Hematopoietic multipotent progenitor cell treated with erythropoietin and hydrocortisone succinate and interleukin-3 and kit ligand, for 6 days (in vitro differentiated cells): ENCODE measurements around the gene STIMATE.

Experiments used
- DNase-seq: peaks from one replicate; pipeline ENCODE4 v3.0.0-alpha.2; 2015

STIMATE gene

DNA sequence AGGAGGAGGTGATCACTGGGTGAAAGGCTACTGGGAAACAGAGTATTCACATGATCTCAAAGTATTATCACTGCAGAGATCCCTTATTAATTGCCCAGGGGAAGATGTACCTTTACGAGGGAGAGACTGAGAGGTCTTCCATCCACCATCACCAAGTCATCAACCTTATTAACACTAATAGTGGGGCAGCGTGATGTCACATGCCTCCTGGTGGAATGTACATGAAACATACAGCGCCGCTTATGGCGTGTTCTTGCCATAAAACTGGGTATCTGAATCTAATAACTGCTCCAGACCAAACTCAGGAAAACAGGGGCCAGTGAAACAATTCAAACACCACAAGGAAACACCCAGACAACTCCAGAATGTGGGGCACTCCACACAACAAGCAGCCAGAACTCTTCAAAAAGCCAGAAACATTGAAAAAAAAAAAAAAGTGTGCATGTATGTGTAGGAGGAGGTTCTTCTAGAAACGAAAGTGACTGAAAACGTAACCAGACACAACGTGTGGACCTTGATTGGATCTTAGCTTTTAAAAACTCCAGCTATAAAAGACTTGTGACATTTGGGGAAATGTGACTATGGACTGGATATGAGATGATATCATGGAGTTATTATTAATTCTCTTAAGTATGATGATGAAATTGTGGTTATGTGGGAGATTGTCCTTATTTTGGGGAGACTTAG is 4.6 kb downstream of the STIMATE start:
- DNase-seq: peak; percentile 38

GRCh38 chr3:52892290-52892624 is 5.1 kb downstream of the STIMATE start:
- DNase-seq: no peak

DNA sequence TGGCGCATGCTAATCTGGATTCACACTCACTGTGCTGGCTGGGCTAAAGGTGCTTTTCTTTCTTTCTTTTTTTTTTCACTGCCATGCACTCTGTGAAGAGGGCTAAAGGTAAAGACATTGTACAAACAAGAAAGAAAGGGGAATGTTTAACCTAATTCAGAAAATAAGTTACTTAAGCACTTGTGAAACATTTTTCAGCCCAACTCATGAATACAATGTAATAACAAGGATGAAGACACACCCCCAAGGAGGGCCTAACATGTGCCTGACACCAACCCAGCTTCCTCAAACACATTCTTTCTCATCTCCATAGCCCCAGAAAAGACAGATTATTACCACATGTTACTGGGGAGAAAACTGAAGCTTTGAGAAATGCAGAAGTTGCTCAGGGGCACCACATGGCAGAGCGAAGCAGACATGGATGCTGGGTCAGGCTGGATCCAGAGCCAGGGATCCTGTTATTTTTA is 5.7 kb downstream of the STIMATE start:
- DNase-seq: peak; percentile 80

GRCh38 chr3:52891164-52891563 is 6.2 kb downstream of the STIMATE start:
- no peak for DNase-seq

GRCh38 chr3:52890735-52891134 is 6.6 kb downstream of the STIMATE start:
- DNase-seq: no peak

DNA sequence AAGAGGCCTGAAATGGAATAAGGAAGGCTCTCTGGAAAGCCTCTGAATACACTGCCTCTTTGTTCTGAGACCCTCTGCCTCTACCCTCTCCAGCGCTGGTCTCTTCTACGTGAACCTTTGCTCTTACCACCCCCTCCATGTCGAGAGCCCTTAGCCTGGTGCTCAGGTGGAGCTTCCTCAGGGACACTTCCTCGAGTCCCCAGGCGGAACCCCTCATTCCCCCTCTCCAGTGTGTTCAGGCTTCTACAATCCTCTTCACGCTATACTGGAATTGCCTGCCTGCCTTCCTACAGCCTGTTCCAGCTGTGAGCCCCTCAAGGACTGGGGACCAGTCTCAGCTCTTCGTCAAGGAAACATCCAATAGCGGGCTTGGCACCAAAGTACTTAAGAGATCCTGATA is 7.4 kb downstream of the STIMATE start:
- no peak for DNase-seq

- DNase-seq: no peak
These were observed 10.2 kb downstream of the STIMATE start for GRCh38 chr3:52887166-52887565.

- DNase-seq: no peak
These were observed 11.2 kb downstream of the STIMATE start for GRCh38 chr3:52886049-52886730.

DNA sequence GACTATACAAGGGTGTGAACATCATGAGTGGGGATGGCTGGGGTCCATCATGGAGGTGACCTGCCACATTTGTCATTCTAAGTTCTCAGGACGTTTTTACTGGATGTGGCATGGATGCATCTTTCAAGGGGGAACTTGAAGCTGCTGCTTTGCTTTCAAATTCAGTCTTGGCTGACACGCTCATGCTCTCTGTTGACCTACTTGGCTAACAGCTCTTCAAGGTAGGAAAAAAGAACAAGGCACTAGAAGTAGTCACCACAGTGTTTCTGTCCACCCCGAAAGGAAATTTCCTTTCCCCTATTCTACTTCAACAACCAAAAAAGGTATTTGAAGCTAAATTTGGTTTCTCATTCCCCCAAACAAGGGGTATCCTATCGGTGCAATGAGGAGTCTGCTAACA is 15.0 kb downstream of the STIMATE start:
- DNase-seq: no peak

DNA sequence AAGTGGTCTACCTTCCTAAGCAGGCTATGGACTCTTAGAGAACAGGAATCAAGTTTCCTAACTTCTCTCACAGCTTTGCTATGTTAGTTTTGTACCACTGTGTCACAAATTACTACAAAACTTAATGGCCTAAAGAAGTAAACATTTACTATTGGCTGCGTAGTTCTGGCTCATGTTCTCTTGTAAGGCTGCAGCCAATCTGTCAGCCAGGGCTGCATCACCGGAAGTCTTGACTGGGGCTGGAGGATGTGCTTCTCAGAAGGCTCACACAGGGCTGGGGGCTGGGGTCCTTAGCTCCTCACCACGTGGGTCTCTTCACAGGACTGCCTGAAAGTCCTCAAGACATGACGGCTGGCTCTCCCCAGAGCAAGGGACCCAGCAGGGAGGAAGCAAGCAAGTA is 15.5 kb downstream of the STIMATE start:
- no peak for DNase-seq

DNA sequence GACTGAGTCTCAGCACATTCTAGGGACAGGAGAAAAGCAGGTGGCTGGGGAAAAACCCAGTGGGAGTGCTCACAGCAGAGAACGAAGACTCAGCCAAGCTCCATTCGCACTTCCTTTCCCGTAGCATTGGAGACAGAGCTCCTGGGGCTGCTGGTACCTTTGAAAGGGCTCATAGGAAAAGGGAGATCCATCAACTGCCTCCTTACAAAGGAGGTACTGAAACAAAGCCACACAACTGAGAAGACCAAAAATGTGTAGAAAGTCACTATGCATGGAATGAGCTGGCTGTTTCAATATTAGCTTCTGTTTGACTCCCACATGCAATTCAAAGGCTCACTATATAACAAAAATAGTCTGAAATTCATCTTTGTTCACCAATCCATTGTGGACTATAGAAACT is 16.9 kb downstream of the STIMATE start:
- DNase-seq: no peak

DNA sequence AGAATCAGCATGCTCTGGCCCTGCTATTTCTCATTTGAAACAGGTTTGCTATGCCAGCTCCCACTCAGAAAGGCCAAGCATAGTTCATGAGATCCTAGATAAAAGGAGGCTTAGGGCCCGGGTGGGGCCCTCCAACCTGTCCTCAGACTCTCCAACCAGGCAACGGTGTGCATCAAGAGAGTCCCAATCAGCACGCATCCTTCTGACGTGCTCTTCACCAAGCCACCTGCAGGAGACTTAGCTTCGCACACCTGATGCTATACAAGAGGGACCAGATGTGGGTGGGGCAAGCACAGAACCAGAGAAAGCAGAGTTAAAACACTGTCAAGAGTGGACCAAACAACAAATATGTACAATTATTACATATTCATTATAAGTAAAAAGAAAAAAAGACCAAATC is 17.3 kb downstream of the STIMATE start:
- DNase-seq: no peak

- no peak for DNase-seq
These were observed 17.8 kb downstream of the STIMATE start for GRCh38 chr3:52879581-52879980.

DNA sequence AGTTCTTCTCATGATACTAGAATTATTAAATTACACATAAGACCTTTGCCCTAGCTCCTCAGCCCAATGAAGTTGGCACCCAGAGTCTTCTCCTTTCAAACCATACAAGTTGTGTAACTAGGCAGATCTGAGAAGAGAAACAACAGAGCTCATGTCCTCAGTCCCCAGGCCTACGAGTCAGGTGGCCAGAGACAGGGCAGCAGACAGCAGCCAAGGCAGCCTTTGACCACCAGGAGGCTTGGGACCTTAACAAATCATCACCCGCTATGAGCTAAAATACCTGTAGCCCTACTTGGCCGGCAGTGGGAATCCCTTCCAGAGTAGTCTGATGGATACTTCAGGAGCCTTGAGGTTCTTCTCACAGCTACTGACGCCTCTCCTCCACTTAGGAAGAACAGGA is 18.3 kb downstream of the STIMATE start:
- no peak for DNase-seq

GRCh38 chr3:52877085-52877484 is 20.3 kb downstream of the STIMATE start:
- DNase-seq: no peak

DNA sequence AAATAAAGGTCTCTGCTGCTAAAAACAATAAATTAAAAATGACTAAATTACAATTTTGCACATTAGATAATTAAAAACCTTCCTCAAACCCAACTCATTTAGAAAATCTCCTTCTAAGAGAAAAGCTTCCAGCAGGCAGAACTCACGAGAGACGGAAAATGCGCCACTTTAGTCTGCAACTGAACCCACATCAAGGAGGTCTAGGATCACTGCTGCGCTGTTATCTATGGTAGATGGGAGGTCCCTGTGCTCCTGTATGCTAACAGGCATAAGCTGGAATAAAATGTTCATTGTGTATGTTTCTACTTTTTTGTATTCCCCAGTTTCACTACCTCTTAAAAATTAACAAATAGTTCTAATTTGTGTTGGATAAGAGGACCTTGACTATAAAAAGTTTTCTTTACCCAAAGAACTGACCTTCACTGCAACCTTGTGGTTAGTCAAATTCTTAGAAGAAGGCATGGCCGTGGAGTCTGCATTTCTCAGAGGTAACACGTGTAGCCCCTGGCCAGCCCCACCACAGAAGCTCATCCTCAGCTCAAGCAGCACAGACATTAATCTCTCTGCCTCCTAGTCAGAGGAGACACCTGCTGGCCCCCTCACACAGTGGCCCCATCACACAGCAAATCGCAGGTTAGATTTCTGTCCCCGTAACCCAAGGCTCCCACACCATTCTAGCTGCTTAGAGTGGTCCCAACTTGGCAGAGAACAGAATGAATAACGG is 22.3 kb downstream of the STIMATE start:
- DNase-seq: no peak

GRCh38 chr3:52874160-52874701 is 23.1 kb downstream of the STIMATE start:
- no peak for DNase-seq

DNA sequence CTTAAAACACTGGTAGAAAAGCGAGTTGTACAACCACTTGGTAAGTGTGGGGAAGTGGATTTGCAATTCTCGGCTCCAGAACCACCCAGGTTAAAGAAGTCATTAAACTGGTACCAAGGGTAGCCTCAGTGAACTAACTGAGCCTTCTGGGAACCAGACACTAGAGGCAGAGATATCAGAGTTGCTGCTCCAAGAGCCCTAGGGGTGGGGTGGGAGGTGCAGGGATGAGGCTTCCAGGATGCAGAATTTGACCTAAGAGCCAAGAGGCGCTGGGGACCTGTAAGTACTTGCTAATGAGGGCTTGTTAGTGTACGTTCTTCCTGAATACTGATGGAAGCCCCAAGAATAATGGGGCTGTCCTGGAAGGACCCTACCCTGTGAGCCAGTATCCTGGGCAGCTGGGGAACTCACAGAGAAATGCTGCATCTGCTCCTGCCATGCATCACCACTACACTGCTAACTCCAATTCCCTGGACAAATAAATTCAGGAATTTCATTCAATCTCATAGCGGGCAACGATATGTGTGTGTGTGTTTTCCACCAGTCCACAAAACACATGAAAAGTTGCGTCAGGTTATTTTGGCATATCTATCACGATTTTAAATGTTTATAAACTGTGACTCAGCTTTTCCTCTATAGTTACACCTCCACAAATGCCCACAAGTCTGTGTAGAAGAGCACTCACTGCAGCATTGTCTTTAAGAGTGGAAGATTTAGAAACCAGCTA is 23.8 kb downstream of the STIMATE start:
- peak; percentile 27 for DNase-seq

DNA sequence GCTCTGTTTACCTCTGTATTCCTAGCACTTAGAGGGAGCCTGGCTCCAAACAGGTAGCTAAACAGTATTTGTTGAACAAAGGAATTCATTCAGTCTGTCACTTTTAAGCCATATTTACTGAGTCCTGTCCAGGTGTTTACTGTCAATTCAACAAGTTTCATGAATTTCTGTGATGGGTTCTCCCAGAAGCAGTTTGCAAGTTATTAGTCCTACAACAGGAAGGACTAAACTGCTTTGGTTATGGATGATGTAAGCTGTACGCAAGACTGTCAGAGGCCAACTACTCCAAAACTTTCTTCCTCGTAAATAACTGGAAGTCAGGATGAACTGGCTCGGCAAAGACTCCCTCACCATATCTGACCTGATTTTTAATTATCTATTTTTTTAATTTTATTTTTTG is 25.1 kb downstream of the STIMATE start:
- no peak for DNase-seq

- DNase-seq: no peak
These were observed 25.6 kb downstream of the STIMATE start for GRCh38 chr3:52871761-52872160.

- no peak for DNase-seq
These were observed 26.9 kb downstream of the STIMATE start for GRCh38 chr3:52870471-52870870.

- DNase-seq: no peak
These were observed 30.9 kb downstream of the STIMATE start for GRCh38 chr3:52866427-52866826.

- no peak for DNase-seq
These were observed 31.4 kb downstream of the STIMATE start for GRCh38 chr3:52865994-52866393.
